Spleen (tissue), 7 donors: ENCODE results near the gene EIF3K.

ENCODE experiments used
- CTCF ChIP-seq, 11 experiments: fragments of 200-600 bp in 7 of 11; fragments of 450-650 bp in 4 of 11; sonication (generic) in 4 of 11; IDR thresholded peaks in 8 of 11; conservative IDR thresholded peaks in 3 of 11; 1 replicate in 7 of 11; 2 replicates in 4 of 11; pipeline versions ENCODE4 v1.4.0 to v1.8.0; 2016 to 2021; ENCODE audit warnings: antibody characterized with exemption in 11 of 11, inconsistent platforms in 4 of 11, mild to moderate bottlenecking in 1 of 11
- POLR2A ChIP-seq, 3 donors: fragments of 450-650 bp; IDR thresholded peaks; one replicate each; pipeline ENCODE4 v1.5.1; 2017; ENCODE audit warnings: antibody characterized with exemption in 3 of 3, mild to moderate bottlenecking in 1 of 3
- donor health status: DM: no; HTN: no; CAD: no; lungs with moderate emphysema.
- donor health status: DM: no; HTN: no; CAD: no.
- donor health status: DM: no; HTN: no; CAD: no.

- TF ChIP-seq CTCF (IDR thresholded peaks at IDR 0.05 in 8 of 11, conservative IDR thresholded peaks at IDR 0.05 in 3 of 11) (peak; percentile 91 to 99 (median 97)), POLR2A (IDR thresholded peaks at IDR 0.05) (no peak)
These were observed 15.9 kb downstream of the EIF3K start for GRCh38 chr19:38634757-38635482.
